Inferior parietal cortex (tissue), 1 donor: ENCODE results near the gene ARHGAP4.
A peak's percentile ranks its signal among the peaks of the same experiment; 100 is the strongest.

Experiments used
- DNase-seq: peaks from one replicate; pipeline ENCODE4 v3.0.0-alpha.2; 2016; ENCODE audit errors: extremely low spot score

ARHGAP4 gene

DNA sequence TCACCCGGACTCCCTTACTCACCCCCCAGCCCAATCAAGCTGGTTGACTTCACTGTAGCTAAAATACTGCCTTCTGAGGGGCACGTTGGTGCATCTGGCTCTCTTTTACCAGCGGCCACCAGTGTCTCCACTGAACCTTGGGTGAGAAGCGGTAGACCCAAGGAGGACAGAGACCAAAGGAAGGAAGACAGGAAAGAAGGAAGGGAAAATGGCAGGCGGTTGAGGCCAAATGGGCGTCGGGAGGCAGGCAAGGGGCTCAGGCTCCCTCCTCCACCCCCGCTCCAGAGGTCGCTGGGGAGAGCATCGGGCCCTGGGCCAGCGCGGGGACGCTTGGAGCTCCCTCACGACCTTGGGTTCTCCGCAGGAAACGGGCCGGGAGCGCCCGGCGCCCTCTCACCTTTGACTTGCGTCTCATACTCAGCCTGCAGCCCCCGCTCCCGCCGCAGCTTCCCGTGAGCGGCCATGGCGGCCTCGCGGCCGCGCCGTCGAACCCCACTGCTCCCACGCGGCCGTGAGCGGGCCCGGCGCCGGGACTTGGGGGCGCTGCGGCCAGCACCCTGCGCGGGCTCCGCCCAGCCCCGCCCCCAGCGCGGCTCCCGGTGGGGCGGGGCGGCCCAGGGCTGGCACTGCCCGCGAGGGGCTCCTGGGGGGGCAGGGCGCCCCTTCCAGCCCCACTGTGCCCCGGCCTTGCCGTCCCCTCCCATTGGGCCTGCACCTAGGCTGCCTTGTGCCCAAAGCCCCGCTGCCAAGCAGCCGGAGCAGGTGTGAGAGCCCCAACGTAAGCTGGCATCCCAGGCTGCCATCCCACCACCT, at the start of gene ARHGAP4:
ARHGAP4 (minus strand) TSS at position 526 of the 813 bp plus-strand sequence; CDS start at position 464, 62 bp downstream.
- DNase-seq, result no peak

DNA sequence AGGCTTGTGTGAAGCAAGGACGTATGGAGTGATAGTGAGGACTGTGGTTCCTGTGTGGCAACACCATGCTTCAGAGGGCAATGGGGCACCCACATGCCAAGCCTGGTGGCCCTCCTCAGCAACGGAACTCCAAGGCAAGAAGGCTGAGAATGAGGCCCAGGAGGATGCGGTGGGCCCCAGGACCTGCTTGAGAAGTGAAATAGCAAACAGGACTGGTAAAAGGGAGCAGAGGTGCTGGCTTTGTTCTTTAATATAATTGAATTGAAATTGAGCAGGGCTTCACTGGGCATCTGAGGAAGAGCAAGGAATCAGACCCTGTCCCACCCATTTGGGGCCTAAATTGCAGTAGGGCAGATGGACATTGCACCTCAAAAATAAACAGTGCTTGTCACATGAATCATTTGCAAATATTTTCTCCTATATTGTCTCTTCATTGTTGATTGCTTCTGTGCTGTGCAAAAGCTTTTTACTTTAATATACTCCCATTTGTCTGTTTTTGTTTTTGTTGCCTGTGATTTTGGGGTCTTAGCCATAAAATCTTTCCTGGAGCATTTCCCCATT, 48.7 kb upstream of the ARHGAP4 start:
- no peak for DNase-seq

DNA sequence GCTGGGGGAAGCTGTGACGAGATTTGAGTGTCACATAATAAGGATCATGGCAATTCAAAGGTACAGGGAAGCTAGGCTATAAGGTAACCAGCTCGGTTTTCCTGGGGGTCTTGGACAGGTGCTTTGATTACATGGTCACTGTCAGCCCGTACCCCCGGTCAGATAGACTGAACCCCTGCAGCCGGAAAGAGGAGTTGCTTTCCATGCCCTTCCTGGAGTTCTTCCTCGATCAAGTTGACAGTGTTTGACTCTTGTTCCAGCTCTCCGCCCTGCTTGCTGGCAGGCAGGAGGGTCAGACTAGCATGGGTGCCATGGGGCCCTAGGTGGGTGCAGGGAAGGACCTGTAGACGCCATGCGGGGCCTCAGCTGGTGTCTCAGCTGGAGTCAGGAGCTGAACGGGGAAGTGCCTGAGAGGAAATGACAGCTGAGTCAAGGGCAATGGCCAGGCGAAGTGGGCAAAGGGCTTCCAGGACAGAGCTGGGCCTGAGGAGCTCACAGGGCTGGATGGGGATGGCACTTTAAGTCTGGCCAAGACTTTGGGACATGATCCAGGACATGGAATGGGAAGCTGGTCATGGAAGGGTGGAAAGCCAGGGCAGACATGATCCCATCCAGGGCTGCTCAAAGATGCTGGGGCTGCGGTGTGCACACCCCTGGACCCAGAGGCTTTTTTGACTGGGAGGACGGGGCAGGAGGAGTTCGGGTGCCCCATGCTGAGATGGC, 48.1 kb upstream of the ARHGAP4 start:
- no peak for DNase-seq

DNA sequence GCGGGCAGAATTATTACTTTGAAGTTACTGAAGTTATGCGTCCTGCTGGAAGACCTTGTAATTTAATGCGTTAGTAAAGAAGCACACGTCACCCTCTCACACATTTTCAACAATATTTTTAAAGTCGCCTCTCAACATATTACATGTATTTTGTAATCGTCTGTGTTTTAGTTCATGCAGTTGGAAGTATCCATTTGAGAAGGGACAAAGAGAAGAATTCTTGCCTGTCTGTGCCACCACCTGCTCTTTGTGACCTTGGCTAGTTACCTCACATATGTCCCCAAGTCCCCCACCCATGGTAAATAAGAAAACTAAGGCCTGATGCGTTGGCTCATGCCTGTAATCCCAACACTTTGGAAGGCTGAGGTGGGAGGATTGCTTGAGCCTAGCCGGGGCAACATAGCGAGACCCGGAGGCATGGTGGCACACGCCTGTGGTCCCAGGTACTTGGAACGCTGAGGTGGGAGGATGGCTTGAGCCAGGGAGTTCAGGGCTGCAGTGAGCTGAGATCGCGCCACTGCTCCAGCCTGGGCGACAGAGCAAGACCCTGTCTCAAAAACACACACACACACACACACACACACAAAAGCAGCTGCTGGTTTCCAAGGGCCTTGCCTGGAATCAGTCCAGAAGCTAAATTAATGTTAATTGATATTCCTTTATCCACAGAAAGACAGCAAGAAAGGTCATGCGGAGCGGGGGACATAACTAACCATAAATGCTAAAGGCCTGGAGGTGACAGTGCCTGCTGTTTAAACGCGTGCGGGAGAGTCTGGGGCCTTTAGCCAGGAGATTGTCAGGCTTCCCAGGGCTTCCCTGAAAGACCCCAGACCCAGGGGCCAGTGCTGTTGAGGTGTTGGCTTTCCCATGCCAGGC, 47.3 kb upstream of the ARHGAP4 start:
- DNase-seq, result no peak

DNA sequence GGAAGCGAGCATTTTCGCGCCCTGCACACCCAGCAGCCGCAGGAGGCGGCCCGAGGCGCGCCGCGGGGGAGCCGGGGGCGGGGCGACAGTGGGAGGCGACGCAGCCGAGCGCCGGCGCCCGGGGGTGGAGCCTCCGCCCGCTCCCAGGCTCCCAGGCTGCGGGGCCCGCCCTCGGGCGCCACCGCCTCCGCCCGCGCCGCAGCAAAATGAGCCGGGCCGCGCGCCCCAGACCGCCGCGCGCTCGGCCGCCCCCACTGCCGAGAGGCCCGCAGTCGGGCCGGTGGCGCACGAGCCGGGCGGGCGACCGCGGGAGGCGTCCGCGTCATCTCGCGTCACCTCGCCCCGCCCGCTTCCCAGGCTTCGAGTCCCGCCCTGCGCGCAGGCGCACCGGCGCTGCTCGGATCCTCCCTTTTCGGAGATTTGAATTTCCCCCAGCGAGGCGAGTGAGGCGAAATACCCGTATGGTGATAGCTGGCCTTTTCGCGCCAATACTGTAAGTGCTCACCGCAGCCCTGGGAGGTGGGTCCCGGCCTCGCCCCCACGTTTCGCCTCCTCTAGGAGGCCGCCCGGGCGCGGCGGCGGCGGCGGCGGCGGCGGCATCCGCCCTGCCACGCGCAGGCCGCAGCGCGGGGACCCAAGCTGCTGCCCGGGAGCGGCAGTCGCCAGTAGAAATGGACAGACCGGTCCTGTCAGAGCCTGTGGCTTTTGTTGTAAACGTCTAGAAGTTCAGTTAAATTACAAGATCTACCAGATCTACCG, 46.5 kb upstream of the ARHGAP4 start, which contains the start of gene TMEM187:
TMEM187 (plus strand) TSS at position 387 of the 759 bp plus-strand sequence. CDS start 9,309 bp downstream, outside the sequence.
- peak; percentile 85 for DNase-seq

DNA sequence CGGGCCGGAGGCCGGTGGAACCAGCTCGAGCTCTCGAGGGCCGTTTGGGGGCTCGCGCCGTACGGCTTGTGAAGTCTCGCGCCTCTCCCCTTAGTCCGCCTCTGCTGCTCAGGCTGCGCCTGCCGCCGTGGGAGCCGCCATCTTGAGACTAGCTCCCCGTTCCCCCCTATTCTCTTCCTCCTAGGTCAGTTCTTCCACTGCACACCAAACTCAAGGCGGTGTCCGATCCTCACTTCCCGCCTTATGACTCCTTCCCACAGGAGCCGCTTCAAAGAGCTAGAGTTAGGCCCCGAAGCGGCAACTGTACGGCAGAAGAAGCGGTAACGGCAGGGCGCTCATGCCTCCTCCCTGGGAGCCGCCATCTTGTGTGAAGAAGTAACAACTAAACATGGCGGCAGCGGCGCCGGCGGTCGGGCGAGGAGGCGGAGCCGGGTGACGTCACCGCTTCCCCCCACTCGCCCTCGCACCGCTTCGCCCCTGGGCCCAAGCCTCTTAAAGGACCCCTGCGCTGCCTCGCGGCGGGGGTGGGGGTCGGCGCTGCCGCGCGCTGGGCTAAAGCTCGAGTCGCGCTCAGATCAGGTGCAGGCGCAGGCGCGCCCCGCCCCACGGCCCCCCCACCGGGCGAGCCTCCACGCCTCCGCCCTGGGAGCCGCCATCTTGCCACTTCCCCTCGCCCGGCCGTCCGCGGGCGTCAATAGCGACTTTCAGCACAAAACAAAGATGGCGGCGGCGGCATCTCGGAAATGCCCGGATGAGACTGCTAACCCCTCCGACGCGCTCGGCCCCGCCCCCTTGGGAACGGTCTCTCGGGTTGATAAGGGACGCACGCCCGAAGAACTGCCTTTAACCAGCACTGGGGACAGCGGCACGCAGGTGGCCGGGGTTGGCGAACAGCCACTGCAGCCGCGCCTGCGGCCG, 45.6 kb upstream of the ARHGAP4 start, which contains the start of gene HCFC1:
HCFC1 (minus strand) TSS at position 369 of the 918 bp plus-strand sequence. CDS start 978 bp downstream, outside the sequence.
- peak; percentile 84 for DNase-seq

DNA sequence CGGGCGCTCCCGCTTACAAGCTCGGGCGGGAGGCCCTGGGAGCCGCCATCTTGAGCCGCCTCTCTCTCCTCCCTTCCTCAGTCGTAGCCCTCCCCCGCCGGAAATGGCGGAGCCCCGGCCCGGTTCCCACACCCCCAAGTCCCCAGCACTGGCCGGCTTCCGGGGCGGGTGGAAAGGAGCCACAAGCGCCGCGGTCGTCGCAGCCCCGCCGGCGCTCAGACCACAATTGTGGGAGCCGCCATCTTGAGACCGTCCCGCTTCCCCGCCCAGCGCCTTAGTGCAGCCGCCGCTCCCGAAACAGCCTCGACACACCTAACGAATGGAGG, 45.0 kb upstream of the ARHGAP4 start:
- peak; percentile 71 for DNase-seq

DNA sequence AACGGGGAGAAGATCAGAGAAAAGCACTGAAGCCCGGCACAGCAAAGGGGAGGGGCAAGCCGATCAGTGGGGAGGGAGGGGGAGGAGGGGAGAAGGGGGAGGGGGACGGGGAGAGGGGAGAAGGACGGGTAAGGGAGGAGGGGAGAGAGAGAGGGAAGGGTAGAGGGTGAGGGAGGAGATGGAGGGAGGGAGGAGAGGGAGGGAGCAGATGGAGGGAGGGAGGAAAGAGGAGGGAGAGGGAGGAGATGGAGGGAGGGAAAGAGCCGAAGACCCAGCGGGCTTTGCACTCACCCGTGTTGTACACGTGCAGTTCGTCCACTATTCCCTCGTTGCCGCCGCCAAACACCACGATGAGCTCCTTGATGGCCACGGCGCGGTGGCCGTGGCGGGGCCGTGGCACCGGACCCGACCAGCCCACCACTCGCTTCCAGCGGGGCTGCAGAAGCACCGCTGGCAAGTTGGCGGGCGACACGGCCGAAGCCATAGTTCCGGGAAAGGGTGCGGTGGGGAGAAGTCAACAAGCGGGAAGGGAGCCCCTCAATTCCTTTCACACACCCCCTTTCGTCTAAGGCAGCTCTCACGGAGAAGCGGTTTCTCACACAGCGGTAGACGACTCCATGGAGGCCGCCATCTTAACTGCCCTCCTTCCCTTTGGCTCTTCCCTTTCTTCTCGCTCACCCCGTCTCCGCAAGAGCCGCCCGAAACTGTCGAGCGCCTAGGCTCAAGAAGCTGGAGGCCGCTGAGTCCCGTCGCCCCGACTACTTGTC, 44.5 kb upstream of the ARHGAP4 start:
- peak; percentile 42 for DNase-seq

DNA sequence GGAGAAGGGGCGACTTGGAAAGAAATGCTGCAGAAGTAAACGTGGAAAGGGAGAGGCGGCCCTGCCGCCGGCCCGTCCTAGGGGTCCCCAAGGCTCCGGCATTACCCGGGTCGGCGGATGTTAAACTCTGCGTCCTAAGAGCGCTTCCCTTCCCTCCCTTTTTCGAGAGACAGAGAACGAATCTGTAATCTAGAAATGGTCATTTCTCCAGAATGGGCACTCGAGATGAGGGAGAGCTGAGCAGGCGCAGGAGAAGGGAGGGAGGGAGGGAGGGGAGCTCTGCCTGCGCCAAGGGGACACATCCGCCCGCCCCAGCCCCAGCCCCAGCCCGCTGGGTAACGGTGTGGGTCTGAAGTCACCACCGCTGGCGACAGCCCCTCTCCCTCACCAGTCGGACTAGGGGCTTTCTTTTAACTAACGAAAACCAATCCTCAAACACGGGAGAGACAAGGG, 43.9 kb upstream of the ARHGAP4 start:
- peak; percentile 35 for DNase-seq

DNA sequence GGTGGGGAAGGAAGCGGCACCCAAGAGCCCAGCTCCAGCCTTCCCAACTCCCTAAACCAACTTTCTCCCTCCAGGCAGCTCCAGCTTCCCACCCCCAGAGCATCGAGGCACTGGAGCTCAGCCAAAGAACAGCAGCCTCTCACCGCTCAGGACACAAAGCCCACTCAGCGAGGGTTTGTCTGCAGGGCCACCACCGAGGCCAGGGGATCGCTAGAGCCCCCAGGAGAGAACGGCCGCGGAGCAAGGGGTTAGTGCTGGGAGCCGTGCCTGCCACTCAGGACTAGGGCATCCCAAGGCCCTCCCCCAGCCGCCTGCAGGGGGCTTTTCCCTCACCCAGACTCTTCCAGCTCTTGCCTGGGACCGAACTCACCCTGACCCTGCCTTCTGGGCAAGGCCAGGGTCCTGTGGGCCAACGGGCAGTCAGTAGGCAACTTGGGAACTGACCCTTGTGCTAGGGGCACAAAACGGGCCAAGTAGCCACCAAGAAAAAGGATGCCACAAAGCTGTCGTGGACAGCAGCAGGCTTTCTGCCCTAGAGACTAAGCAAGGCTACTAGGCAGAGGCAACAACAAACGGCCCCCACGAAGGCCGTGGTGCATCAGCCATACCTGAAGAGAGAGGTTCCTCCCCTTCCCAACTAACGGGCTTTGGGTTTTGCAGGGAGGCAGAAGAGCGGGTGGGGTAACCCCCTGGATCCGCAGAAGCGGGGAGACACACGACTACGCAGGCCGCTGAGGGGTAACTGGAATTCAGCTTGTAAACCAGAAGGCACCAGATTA, 43.2 kb upstream of the ARHGAP4 start:
- no peak for DNase-seq

DNA sequence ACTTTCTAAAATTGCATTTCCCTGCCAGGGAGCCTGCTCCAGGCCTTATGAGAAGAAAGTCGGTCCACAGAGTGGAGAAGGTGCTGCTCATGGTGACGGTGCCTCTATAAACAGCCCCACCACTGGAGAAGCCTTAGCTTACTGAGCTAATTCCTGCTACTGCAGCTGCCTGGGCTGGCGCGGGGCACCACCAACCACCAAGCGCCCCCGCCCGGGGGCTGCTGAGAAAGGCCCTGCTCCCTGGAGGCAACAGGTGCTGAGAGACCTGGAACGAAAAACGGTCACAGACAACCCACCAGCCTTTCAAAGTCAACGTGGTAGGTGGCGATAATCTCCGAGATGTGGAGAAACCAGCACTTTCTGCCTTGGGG, 42.7 kb upstream of the ARHGAP4 start:
- no peak for DNase-seq

DNA sequence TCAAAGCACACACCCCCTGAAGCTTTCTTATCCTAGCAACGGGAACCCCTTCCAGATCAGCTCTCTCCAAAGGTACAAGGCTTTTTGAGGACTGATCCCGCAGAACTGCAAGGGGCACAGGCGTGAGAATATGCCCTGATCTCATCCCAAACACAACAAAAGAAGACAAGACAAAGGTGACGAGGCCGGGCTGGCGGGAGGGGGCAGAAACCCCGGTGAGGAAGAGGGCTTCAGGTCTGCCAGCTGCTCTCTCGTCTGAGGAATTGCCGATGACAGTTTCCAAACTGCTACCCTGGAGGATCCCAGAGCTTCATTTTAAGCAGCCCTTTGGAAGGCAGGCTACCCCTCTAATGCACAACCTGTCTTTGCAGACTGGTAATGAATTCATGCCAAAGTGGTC, 42.2 kb upstream of the ARHGAP4 start:
- no peak for DNase-seq

DNA sequence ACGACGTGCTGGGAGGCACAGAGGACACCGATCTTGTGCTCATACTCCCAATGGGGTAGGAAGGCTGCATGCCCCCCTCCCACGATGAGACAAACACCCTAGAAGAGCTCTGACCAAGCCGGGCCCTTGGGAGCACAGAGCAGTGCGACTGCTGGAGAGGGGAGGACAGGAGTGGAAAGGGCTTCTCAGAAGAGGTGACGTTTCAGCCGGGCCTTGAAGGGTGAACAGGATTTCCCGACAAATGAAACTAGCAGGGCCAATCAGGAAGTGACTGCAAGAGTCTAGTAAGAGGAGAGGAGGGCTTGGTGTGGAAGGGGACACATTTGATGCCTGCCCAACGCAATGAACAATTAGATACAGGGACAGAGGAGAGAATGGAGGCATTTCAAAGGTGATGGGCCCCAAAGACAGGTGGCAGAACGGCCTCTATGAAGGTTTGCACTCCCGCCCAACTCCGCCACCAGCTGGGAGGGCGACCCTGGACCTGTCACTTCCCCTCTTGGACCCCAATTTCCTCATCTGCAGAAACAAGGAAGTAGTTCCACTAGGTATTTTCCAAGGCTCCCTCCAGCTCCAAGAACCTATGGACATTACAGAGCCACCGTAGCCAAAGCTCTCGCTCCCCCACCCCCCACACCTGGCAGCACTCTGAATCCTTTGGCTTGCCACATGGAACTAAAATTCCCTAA, 41.6 kb upstream of the ARHGAP4 start:
- no peak for DNase-seq

DNA sequence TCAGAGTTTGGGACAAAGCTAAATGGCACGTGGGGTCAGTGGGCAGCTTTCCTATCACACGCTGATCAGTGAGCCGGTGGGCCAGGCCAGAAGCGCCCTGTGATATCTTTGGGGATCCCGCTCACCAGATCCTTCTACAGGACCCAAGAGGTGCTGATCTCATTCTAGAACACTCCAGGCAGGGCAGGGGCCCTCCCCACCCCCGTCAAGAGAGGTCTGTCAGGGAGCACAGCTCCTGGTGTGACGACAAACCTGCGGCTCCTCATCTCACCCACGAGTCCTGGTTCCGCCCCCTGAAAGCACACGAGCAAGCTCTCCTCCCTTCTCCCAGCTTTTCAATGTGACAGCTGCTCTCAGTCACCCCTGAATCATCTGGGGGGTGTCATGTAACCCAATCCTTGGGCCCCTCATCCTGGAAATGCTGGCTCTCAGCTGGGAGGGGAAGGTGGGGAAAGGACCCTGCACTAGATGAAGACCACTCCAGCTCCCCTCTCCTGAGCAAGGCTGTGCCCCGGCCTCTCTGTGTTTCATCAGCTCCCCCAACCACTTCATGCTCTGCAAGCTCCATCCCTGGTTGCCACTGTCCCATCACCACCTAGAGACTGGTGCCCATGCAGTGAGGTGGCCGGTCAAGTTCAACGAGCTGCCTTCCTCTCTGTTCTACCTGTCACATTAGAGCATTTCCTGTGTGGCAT, 40.9 kb upstream of the ARHGAP4 start:
- no peak for DNase-seq

DNA sequence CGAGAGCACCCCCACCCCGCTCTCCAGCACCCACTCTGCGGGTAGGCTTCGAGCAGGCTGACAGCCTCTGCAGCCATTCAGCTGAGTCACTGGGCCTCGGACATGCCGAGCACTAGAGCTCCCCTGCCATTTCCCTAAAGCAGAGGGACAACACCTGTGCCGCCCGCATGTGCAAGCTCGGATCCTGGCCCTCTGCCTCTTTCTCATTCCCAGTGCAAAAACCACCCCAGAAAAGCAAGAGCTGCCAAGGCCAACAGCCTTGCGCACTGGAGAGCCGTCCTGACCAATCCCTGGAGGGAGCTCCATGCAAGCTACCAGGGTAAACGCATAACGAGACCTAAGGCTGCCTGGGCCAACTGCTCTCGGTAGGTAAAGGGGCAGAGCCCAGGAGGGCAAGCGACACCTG, 40.2 kb upstream of the ARHGAP4 start:
- no peak for DNase-seq

DNA sequence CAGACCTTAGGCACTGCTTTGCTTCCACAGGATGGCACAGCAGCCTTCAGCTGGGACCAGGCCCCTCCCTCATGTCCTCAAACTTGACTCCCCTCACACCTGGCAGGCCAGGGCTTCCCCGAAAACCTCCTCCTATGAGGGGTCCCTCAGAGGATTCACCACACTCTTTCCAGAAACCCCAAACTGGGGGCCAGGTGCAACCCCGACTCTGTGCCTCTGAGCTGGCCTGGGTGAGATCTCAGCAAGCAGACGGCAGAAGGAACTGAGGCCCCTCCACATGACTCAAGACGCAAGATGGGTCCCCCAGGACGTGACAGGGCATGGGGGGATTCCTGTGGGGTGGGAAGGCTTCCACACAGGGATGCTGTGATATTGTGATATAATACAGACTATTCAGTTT, 39.3 kb upstream of the ARHGAP4 start:
- no peak for DNase-seq

DNA sequence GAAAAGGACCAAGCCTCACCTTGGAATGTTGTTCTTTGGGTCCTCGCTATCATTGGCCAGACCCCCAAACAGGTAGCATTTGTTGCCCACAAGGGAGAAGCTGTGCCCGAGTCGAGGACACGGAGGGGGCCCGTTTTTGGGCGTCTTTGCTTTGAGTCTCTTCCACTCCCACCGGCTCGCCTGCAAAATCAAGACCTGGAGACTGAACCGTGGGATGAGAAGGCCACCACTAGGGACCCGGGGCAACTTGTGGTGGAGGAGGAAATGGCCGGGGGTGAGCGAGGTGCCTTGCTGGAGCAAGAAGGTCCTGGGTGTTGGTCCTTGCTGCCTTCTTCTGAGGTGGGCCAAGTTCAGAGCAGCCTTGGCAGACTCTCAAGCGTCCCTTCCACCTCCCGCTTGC, 38.0 kb upstream of the ARHGAP4 start:
- DNase-seq, result no peak
